Measurements from ENCODE around the gene DAP.

The DAP gene

GRCh38 chr5:10735569-10736276, 25.3 kb downstream of the DAP start:
- no peak for DNase-seq (ENCODE audit: low read depth)
- no peak overlapping the region for H3K4me3 ChIP-seq (ENCODE audit: low read length)
- no peak for TF ChIP-seq CTCF (IDR thresholded peaks at IDR 0.05; ENCODE audit: insufficient read depth, low read depth, low read length, missing control alignments)

GRCh38 chr5:10734832-10735523, 26.1 kb downstream of the DAP start:
- TF ChIP-seq CTCF (IDR thresholded peaks at IDR 0.05; ENCODE audit: insufficient read depth, low read depth, low read length, missing control alignments) = no peak

GRCh38 chr5:10734037-10734709, 26.9 kb downstream of the DAP start:
- no peak for DNase-seq (ENCODE audit: low read depth)
- no peak for TF ChIP-seq CTCF (IDR thresholded peaks at IDR 0.05; ENCODE audit: insufficient read depth, low read depth, low read length, missing control alignments)
- H3K4me3 ChIP-seq (ENCODE audit: low read length) = no peak overlapping the region

More at GRCh38 chr5:10734832-10735523, 26.1 kb downstream of the DAP start:
- H3K4me3 ChIP-seq (ENCODE audit: low read length) = no peak overlapping the region
- no peak for DNase-seq (ENCODE audit: low read depth)

DNA sequence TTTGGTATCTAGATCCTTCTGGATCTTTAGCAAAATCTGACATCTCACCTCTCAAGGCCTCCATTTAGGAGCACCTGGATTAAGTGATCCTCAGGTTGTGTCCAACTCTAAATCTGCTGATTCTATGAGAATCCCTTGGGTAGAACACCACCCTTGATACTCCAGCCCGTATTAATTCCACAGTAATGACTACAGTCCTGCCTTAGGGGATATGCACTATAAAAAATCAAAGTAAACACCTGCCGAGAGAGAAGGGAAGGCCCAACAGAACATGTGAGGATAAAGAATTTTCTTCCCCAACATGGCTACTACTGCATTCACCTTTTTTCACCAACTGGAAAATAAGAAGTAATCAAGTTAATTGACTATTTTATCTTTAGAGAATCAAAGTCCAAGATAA, 27.6 kb downstream of the DAP start:
- TF ChIP-seq CTCF (IDR thresholded peaks at IDR 0.05; ENCODE audit: insufficient read depth, low read depth, low read length, missing control alignments) = no peak
- no peak overlapping the region for H3K4me3 ChIP-seq (ENCODE audit: low read length)
- no peak for DNase-seq (ENCODE audit: low read depth)

DNA sequence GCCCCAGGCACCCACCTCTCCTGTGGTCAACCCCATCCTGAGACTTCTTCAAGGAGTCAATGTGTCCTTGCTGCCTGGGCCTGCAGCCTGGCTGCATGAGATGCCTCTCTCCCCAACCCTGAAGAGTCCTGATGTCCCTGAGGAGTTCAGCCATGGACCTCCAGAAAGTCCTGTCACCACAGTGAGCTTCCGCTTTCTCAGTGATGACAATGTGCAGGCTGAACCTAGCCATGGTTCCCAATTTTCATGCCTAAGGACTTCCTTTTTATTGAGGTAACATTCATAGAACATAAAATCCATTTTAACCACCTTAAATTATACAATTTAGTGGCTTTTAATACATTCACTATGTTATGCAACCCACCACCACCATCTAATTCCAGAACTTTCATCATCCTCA, 29.1 kb downstream of the DAP start:
- no peak overlapping the region for H3K4me3 ChIP-seq (ENCODE audit: low read length)
- no peak for DNase-seq (ENCODE audit: low read depth)
- TF ChIP-seq CTCF (IDR thresholded peaks at IDR 0.05; ENCODE audit: insufficient read depth, low read depth, low read length, missing control alignments) = no peak

DNA sequence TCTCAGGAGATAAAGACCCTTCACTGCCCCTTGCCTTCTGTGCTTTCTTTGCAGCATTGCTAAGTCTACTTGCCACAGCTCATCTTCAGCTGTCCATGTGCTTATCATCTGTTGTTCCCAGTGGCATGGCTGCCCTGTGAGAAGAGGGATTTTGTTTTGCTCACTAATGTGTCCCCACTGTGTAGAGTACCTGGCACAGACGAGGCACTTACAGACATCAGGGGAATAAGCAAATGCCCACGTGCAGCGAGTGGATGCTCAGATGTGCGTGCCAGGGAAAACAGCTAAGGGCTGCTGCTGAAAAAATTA, 31.0 kb downstream of the DAP start:
- no peak for DNase-seq (ENCODE audit: low read depth)
- H3K4me3 ChIP-seq (ENCODE audit: low read length) = no peak overlapping the region
- TF ChIP-seq CTCF (IDR thresholded peaks at IDR 0.05; ENCODE audit: insufficient read depth, low read depth, low read length, missing control alignments) = no peak
